ENCODE results near the gene OVCH1.

OVCH1 gene

GRCh38 chr12:29405561-29405960 lies 91.9 kb downstream of the OVCH1 start:
- no peaks in the 10 kb centered on the region for H3K79me2 ChIP-seq
- no peak overlapping the region for H3K9ac ChIP-seq
- H3K4me3 ChIP-seq (ENCODE audit: low read depth, low read length), result no peak overlapping the region
- H3K4me1 ChIP-seq, result no peaks in the 10 kb centered on the region
- H3K9me3 ChIP-seq (ENCODE audit: control insufficient read depth, low read length), result no peaks in the 10 kb centered on the region
- no peaks in the 10 kb centered on the region for H3K27me3 ChIP-seq (ENCODE audit: control insufficient read depth, insufficient read depth, low read length)
- H3K27ac ChIP-seq, result no peak overlapping the region
- no peaks in the 10 kb centered on the region for H3K36me3 ChIP-seq (ENCODE audit: control insufficient read depth, insufficient read depth, low read length)
- H3K4me2 ChIP-seq (ENCODE audit: low read length), result no peak overlapping the region
- no peak overlapping the region for H2AFZ ChIP-seq
- no peak for TF ChIP-seq CTCF (IDR thresholded peaks at IDR 0.05)

GRCh38 chr12:29403991-29404390 lies 93.5 kb downstream of the OVCH1 start:
- H3K9me3 ChIP-seq (ENCODE audit: control insufficient read depth, low read length), result no peaks in the 10 kb centered on the region
- no peak overlapping the region for H3K9ac ChIP-seq
- no peaks in the 10 kb centered on the region for H3K27me3 ChIP-seq (ENCODE audit: control insufficient read depth, insufficient read depth, low read length)
- H2AFZ ChIP-seq, result no peak overlapping the region
- H3K36me3 ChIP-seq (ENCODE audit: control insufficient read depth, insufficient read depth, low read length), result no peaks in the 10 kb centered on the region
- H3K4me3 ChIP-seq (ENCODE audit: low read depth, low read length), result no peak overlapping the region
- H3K4me1 ChIP-seq, result no peaks in the 10 kb centered on the region
- H3K27ac ChIP-seq, result no peak overlapping the region
- H3K79me2 ChIP-seq, result no peaks in the 10 kb centered on the region
- H3K4me2 ChIP-seq (ENCODE audit: low read length), result no peak overlapping the region
- no peak for TF ChIP-seq CTCF (IDR thresholded peaks at IDR 0.05)

GRCh38 chr12:29402437-29402836 lies 95.0 kb downstream of the OVCH1 start:
- H3K4me2 ChIP-seq (ENCODE audit: low read length), result no peak overlapping the region
- no peak overlapping the region for H3K4me3 ChIP-seq (ENCODE audit: low read depth, low read length)
- no peaks in the 10 kb centered on the region for H3K79me2 ChIP-seq
- H3K27me3 ChIP-seq (ENCODE audit: control insufficient read depth, insufficient read depth, low read length), result no peaks in the 10 kb centered on the region
- no peaks in the 10 kb centered on the region for H3K4me1 ChIP-seq
- no peak overlapping the region for H2AFZ ChIP-seq
- H3K9ac ChIP-seq, result no peak overlapping the region
- H3K27ac ChIP-seq, result no peak overlapping the region
- H3K36me3 ChIP-seq (ENCODE audit: control insufficient read depth, insufficient read depth, low read length), result no peaks in the 10 kb centered on the region
- no peaks in the 10 kb centered on the region for H3K9me3 ChIP-seq (ENCODE audit: control insufficient read depth, low read length)
- TF ChIP-seq CTCF (IDR thresholded peaks at IDR 0.05), result no peak

- no peak for TF ChIP-seq CTCF (IDR thresholded peaks at IDR 0.05)
Observed at GRCh38 chr12:29398495-29398894, 99.0 kb downstream of the OVCH1 start.

GRCh38 chr12:29396774-29397173 lies 100.7 kb downstream of the OVCH1 start:
- H3K9me3 ChIP-seq (ENCODE audit: control insufficient read depth, low read length), result no peaks in the 10 kb centered on the region
- no peaks in the 10 kb centered on the region for H3K79me2 ChIP-seq
- H3K36me3 ChIP-seq (ENCODE audit: control insufficient read depth, insufficient read depth, low read length), result no peaks in the 10 kb centered on the region
- no peaks in the 10 kb centered on the region for H3K27me3 ChIP-seq (ENCODE audit: control insufficient read depth, insufficient read depth, low read length)
- TF ChIP-seq CTCF (IDR thresholded peaks at IDR 0.05), result no peak
- H3K9ac ChIP-seq, result no peak overlapping the region
- no peak overlapping the region for H3K4me3 ChIP-seq (ENCODE audit: low read depth, low read length)
- no peak overlapping the region for H2AFZ ChIP-seq
- H3K4me2 ChIP-seq (ENCODE audit: low read length), result no peak overlapping the region
- H3K27ac ChIP-seq, result no peak overlapping the region
- H3K4me1 ChIP-seq, result no peaks in the 10 kb centered on the region

More at GRCh38 chr12:29398495-29398894, 99.0 kb downstream of the OVCH1 start:
- Histone ChIP-seq H3K9me3 (ENCODE audit: control insufficient read depth, low read length) (no peaks in the 10 kb centered on the region), H3K36me3 (ENCODE audit: control insufficient read depth, insufficient read depth, low read length) (no peaks in the 10 kb centered on the region), H2AFZ (no peak overlapping the region), H3K4me1 (no peaks in the 10 kb centered on the region), H3K27ac (no peak overlapping the region), H3K4me3 (ENCODE audit: low read depth, low read length) (no peak overlapping the region), H3K79me2 (no peaks in the 10 kb centered on the region), H3K27me3 (ENCODE audit: control insufficient read depth, insufficient read depth, low read length) (no peaks in the 10 kb centered on the region), H3K9ac (no peak overlapping the region), H3K4me2 (ENCODE audit: low read length) (no peak overlapping the region)

Data from parathyroid adenoma (tissue), 2 donors.